Progenitor cell of endocrine pancreas (in vitro differentiated cells): ENCODE measurements around the gene MYH1. TPM values are rescaled to one million over a fixed set of nuclear protein-coding genes. Genes with fewer than 3 reads are reported as not detected.

ENCODE experiments used
- DNase-seq: peaks from one replicate; pipeline ENCODE4 v3.0.0; 2021; ENCODE audit warnings: low spot score; ENCODE audit not compliant: unreplicated experiment
- H3K27ac Mint-ChIP-seq: 2 replicates; pipeline ENCODE4 v1.8.0; 2021; ENCODE audit warnings: mild to moderate bottlenecking, moderate library complexity, mixed read lengths
- H3K27me3 Mint-ChIP-seq: 2 replicates; pipeline ENCODE4 v1.8.0; 2021; ENCODE audit warnings: mixed read lengths
- H3K36me3 Mint-ChIP-seq: 2 replicates; pipeline ENCODE4 v1.8.0; 2022; ENCODE audit warnings: mixed read lengths; ENCODE audit not compliant: insufficient read depth
- H3K4me1 Mint-ChIP-seq: 2 replicates; pipeline ENCODE4 v1.8.0; 2021; ENCODE audit warnings: low read depth, mixed read lengths
- H3K4me3 Mint-ChIP-seq: 2 replicates; pipeline ENCODE4 v1.8.0; 2021; ENCODE audit warnings: low read depth, mild to moderate bottlenecking, moderate library complexity, mixed read lengths
- H3K9me3 Mint-ChIP-seq: 2 replicates; pipeline ENCODE4 v1.8.0; 2021; ENCODE audit warnings: low read depth, mixed read lengths
- CTCF ChIP-seq: fragments of 200-600 bp; sonication (generic); IDR thresholded peaks from one replicate; pipeline ENCODE4 v1.5.0; 2021; ENCODE audit warnings: antibody characterized with exemption, mild to moderate bottlenecking; ENCODE audit not compliant: unreplicated experiment
- total RNA-seq: library from RNA; stranded (reverse); gene quantifications from 2 replicates; pipeline ENCODE4 v1.2.1, GENCODE V29; 2021

Gene MYH1
- total RNA-seq, 1 donor from 2014 or later = not detected

- H3K9me3 Mint-ChIP-seq = no peaks in the 10 kb centered on the region
- no peak for DNase-seq
- H3K27ac Mint-ChIP-seq = no peak overlapping the region
- TF ChIP-seq CTCF = no peak
- peaks cover 4% of the 10 kb centered on the region for H3K4me1 Mint-ChIP-seq
- peaks cover 25% of the 10 kb centered on the region for H3K27me3 Mint-ChIP-seq
- no peaks in the 10 kb centered on the region for H3K36me3 Mint-ChIP-seq
- no peak overlapping the region for H3K4me3 Mint-ChIP-seq
Observed at GRCh38 chr17:10516065-10516464, 2.3 kb downstream of the MYH1 start.

- Mint-ChIP-seq H3K9me3 (no peaks in the 10 kb centered on the region), H3K4me1 (peaks cover 4% of the 10 kb centered on the region), H3K36me3 (no peaks in the 10 kb centered on the region), H3K27ac (no peak overlapping the region), H3K27me3 (peaks cover 26% of the 10 kb centered on the region), H3K4me3 (no peak overlapping the region)
- TF ChIP-seq CTCF = no peak
- DNase-seq = no peak
Observed at GRCh38 chr17:10513299-10514067, 4.9 kb downstream of the MYH1 start.

- Mint-ChIP-seq H3K36me3 (no peaks in the 10 kb centered on the region), H3K4me3 (no peak overlapping the region), H3K27me3 (peaks cover 29% of the 10 kb centered on the region), H3K9me3 (no peaks in the 10 kb centered on the region), H3K4me1 (peaks cover 4% of the 10 kb centered on the region), H3K27ac (no peak overlapping the region)
- no peak for DNase-seq
- no peak for TF ChIP-seq CTCF
Observed at GRCh38 chr17:10512856-10513255, 5.5 kb downstream of the MYH1 start.

- no peak for DNase-seq
- Mint-ChIP-seq H3K9me3 (no peaks in the 10 kb centered on the region), H3K27ac (no peak overlapping the region), H3K4me3 (no peak overlapping the region), H3K27me3 (peaks cover 27% of the 10 kb centered on the region), H3K36me3 (no peaks in the 10 kb centered on the region), H3K4me1 (peaks cover 5% of the 10 kb centered on the region)
- TF ChIP-seq CTCF = no peak
Observed at GRCh38 chr17:10499950-10500349, 18.4 kb downstream of the MYH1 start.

- DNase-seq = no peak
- TF ChIP-seq CTCF = no peak
- H3K4me1 Mint-ChIP-seq = peaks cover 2% of the 10 kb centered on the region
- no peaks in the 10 kb centered on the region for H3K36me3 Mint-ChIP-seq
- peaks cover 29% of the 10 kb centered on the region for H3K9me3 Mint-ChIP-seq
- H3K27me3 Mint-ChIP-seq = peaks cover 22% of the 10 kb centered on the region
- no peak overlapping the region for H3K27ac Mint-ChIP-seq
- no peak overlapping the region for H3K4me3 Mint-ChIP-seq
Observed at GRCh38 chr17:10492004-10492403, 26.3 kb downstream of the MYH1 start.
